Activated CD4-positive, alpha-beta memory T cell treated with anti-CD3 and anti-CD28 coated beads for 36 hours (primary cell): ENCODE data around the gene MIF. TPM values are rescaled to one million over a fixed set of nuclear protein-coding genes. Genes with fewer than 3 reads are reported as not detected.

Experiments used
- CTCF ChIA-PET: fragments of 350-600 bp; sonication (Branson Sonifier 250); formaldehyde crosslinking; loops from one replicate; lab custom pipeline; 2021; ENCODE audit warnings: antibody characterized with exemption, inconsistent platforms; lab: Charles Lee
- POLR2A ChIA-PET: fragments of 350-600 bp; sonication (Branson Sonifier 250); formaldehyde crosslinking; loops from one replicate; lab custom pipeline; 2021; ENCODE audit warnings: antibody characterized with exemption; lab: Charles Lee
- DNase-seq: peaks from one replicate; pipeline ENCODE4 v3.0.0-alpha.2; 2020
- H3K27ac Mint-ChIP-seq: one replicate; pipeline ENCODE4 v1.8.0; 2021; ENCODE audit warnings: mixed read lengths
- H3K27me3 Mint-ChIP-seq: one replicate; pipeline ENCODE4 v1.8.0; 2021; ENCODE audit warnings: mixed read lengths
- H3K36me3 Mint-ChIP-seq: one replicate; pipeline ENCODE4 v1.8.0; 2021; ENCODE audit warnings: mixed read lengths
- H3K4me1 Mint-ChIP-seq: one replicate; pipeline ENCODE4 v1.8.0; 2021; ENCODE audit warnings: low read depth, mixed read lengths
- H3K4me3 Mint-ChIP-seq: one replicate; pipeline ENCODE4 v1.8.0; 2021; ENCODE audit warnings: mild to moderate bottlenecking, mixed read lengths
- H3K9me3 Mint-ChIP-seq: one replicate; pipeline ENCODE4 v1.8.0; 2021; ENCODE audit warnings: mixed read lengths
- intact Hi-C: fragments of 100-400 bp; cut with micrococcal nuclease; formaldehyde crosslinking; loops from one replicate; pipeline ENCODE4 v1.15.1; 2023
- total RNA-seq, 2 experiments: library from RNA; stranded (reverse); gene quantifications; one replicate each; pipeline ENCODE4 v1.2.3, GENCODE V29; 2021

The MIF gene
- total RNA-seq, 2 experiments from 2014 or later: 1,215 to 1,240 TPM

GRCh38 chr22:23877566-23877965 lies 16.6 kb upstream of the MIF start:
- CTCF ChIA-PET: interaction anchor here (1.7 kb wide), 1 partner anchor 16 kb away, joined by 8 read pairs; the partner anchor contains the start of gene MIF
- DNase-seq: no peak
- no peaks in the 10 kb centered on the region for H3K9me3 Mint-ChIP-seq

GRCh38 chr22:23878219-23878618 lies 16.0 kb upstream of the MIF start:
- Mint-ChIP-seq H3K4me3 (no peak overlapping the region), H3K36me3 (peaks cover 3% of the 10 kb centered on the region), H3K27ac (no peak overlapping the region), H3K9me3 (no peaks in the 10 kb centered on the region), H3K4me1 (no peaks in the 10 kb centered on the region), H3K27me3 (no peaks in the 10 kb centered on the region)
- intact Hi-C loops: no loop called here
- no peak for DNase-seq
- ChIA-PET CTCF (no interaction called here), POLR2A (no interaction called here)

More at GRCh38 chr22:23877566-23877965, 16.6 kb upstream of the MIF start:
- intact Hi-C loops: no loop called here
- H3K27ac Mint-ChIP-seq: no peak overlapping the region
- no peaks in the 10 kb centered on the region for H3K27me3 Mint-ChIP-seq
- no peak overlapping the region for H3K4me3 Mint-ChIP-seq
- no peaks in the 10 kb centered on the region for H3K4me1 Mint-ChIP-seq
- POLR2A ChIA-PET: no interaction called here
- H3K36me3 Mint-ChIP-seq: peaks cover 3% of the 10 kb centered on the region

- Mint-ChIP-seq H3K27me3 (no peaks in the 10 kb centered on the region), H3K9me3 (no peaks in the 10 kb centered on the region), H3K36me3 (peaks cover 3% of the 10 kb centered on the region), H3K27ac (no peak overlapping the region), H3K4me3 (no peak overlapping the region), H3K4me1 (no peaks in the 10 kb centered on the region)
- intact Hi-C loops: no loop called here
- ChIA-PET CTCF (interaction anchor here (1.4 to 1.5 kb wide), 2 partner anchors 12 to 114 kb away, joined by 4 to 6 read pairs; partner anchors contain the start of gene MIF), POLR2A (no interaction called here)
- no peak for DNase-seq
These were observed 11.8 kb upstream of the MIF start for GRCh38 chr22:23882370-23882769.

GRCh38 chr22:23883658-23884057 lies 10.5 kb upstream of the MIF start:
- no peaks in the 10 kb centered on the region for H3K36me3 Mint-ChIP-seq
- ChIA-PET CTCF (interaction anchor here (2.4 kb wide), 1 partner anchor 10 kb away, joined by 10 read pairs; the partner anchor contains the start of gene MIF), POLR2A (no interaction called here)
- intact Hi-C loops: no loop called here
- H3K27me3 Mint-ChIP-seq: no peaks in the 10 kb centered on the region
- H3K4me1 Mint-ChIP-seq: no peaks in the 10 kb centered on the region
- H3K9me3 Mint-ChIP-seq: no peaks in the 10 kb centered on the region
- no peak overlapping the region for H3K27ac Mint-ChIP-seq
- H3K4me3 Mint-ChIP-seq: no peak overlapping the region
- DNase-seq: no peak

GRCh38 chr22:23884140-23884539 lies 10.0 kb upstream of the MIF start:
- no peaks in the 10 kb centered on the region for H3K4me1 Mint-ChIP-seq
- CTCF ChIA-PET: interaction anchor here (2.4 kb wide), 1 partner anchor 10 kb away, joined by 10 read pairs; the partner anchor contains the start of gene MIF
- H3K4me3 Mint-ChIP-seq: no peak overlapping the region
- H3K9me3 Mint-ChIP-seq: no peaks in the 10 kb centered on the region
- POLR2A ChIA-PET: no interaction called here
- intact Hi-C loops: no loop called here
- DNase-seq: no peak
- no peak overlapping the region for H3K27ac Mint-ChIP-seq
- no peaks in the 10 kb centered on the region for H3K36me3 Mint-ChIP-seq
- H3K27me3 Mint-ChIP-seq: no peaks in the 10 kb centered on the region

GRCh38 chr22:23888615-23889401 lies 5.4 kb upstream of the MIF start:
- Mint-ChIP-seq H3K27ac (no peak overlapping the region), H3K4me3 (no peak overlapping the region), H3K36me3 (no peaks in the 10 kb centered on the region), H3K27me3 (no peaks in the 10 kb centered on the region), H3K4me1 (peaks cover 8% of the 10 kb centered on the region), H3K9me3 (no peaks in the 10 kb centered on the region)
- POLR2A ChIA-PET: interaction anchor here (1.3 kb wide), 1 partner anchor 25 kb away, joined by 5 read pairs; no protein-coding TSS in a partner anchor
- intact Hi-C loops: no loop called here
- no peak for DNase-seq
- CTCF ChIA-PET: interaction anchor here (0.7 to 1.0 kb wide), 2 partner anchors 26 to 39 kb away, joined by 3 to 4 read pairs; no protein-coding TSS in a partner anchor

GRCh38 chr22:23889620-23890019 lies 4.6 kb upstream of the MIF start:
- Mint-ChIP-seq H3K4me1 (peaks cover 9% of the 10 kb centered on the region), H3K36me3 (peaks cover 3% of the 10 kb centered on the region), H3K27ac (no peak overlapping the region), H3K4me3 (no peak overlapping the region), H3K9me3 (no peaks in the 10 kb centered on the region), H3K27me3 (no peaks in the 10 kb centered on the region)
- ChIA-PET CTCF (interaction anchor here (0.8 kb wide), 1 partner anchor 32 kb away, joined by 4 read pairs; the partner anchor contains the start of gene SLC2A11), POLR2A (no interaction called here)
- DNase-seq: no peak
- intact Hi-C loops: loop anchor here (5.0 to 10.0 kb wide), 2 partner anchors 32 to 265 kb away; partner anchors contain the start of gene SLC2A11

GRCh38 chr22:23891726-23892125 lies 2.5 kb upstream of the MIF start:
- ChIA-PET CTCF (no interaction called here), POLR2A (no interaction called here)
- Mint-ChIP-seq H3K27ac (no peak overlapping the region), H3K27me3 (no peaks in the 10 kb centered on the region), H3K9me3 (no peaks in the 10 kb centered on the region), H3K4me1 (peaks cover 19% of the 10 kb centered on the region), H3K4me3 (no peak overlapping the region), H3K36me3 (peaks cover 20% of the 10 kb centered on the region)
- intact Hi-C loops: loop anchor here (5.0 to 10.0 kb wide), 2 partner anchors 34 to 263 kb away; partner anchors contain the start of gene SLC2A11
- no peak for DNase-seq

- ChIA-PET CTCF (no interaction called here), POLR2A (no interaction called here)
- no peaks in the 10 kb centered on the region for H3K27me3 Mint-ChIP-seq
- no peak overlapping the region for H3K27ac Mint-ChIP-seq
- no peak for DNase-seq
- no peaks in the 10 kb centered on the region for H3K9me3 Mint-ChIP-seq
- H3K4me3 Mint-ChIP-seq: no peak overlapping the region
- intact Hi-C loops: loop anchor here (5.0 to 10.0 kb wide), 2 partner anchors 35 to 263 kb away; partner anchors contain the start of gene SLC2A11
- H3K36me3 Mint-ChIP-seq: peaks cover 23% of the 10 kb centered on the region
- peaks cover 22% of the 10 kb centered on the region for H3K4me1 Mint-ChIP-seq
These were observed 2.1 kb upstream of the MIF start for GRCh38 chr22:23892130-23892529.

GRCh38 chr22:23892706-23893105 lies 1.5 kb upstream of the MIF start:
- Mint-ChIP-seq H3K4me3 (peak overlapping the region; percentile 0), H3K9me3 (no peaks in the 10 kb centered on the region), H3K4me1 (peaks cover 23% of the 10 kb centered on the region), H3K27ac (peak overlapping the region; percentile 14), H3K27me3 (no peaks in the 10 kb centered on the region), H3K36me3 (peaks cover 28% of the 10 kb centered on the region)
- ChIA-PET CTCF (interaction anchor here (1.4 to 2.5 kb wide), 2 partner anchors 11 to 35 kb away, joined by 5 to 45 read pairs; partner anchors contain the start of gene SLC2A11), POLR2A (interaction anchor here (2.3 kb wide), 1 partner anchor 21 kb away, joined by 56 read pairs; no protein-coding TSS in a partner anchor)
- intact Hi-C loops: loop anchor here (5.0 to 10.0 kb wide), 2 partner anchors 35 to 262 kb away; partner anchors contain the start of gene SLC2A11
- no peak for DNase-seq

- Mint-ChIP-seq H3K4me1 (peaks cover 23% of the 10 kb centered on the region), H3K27me3 (no peaks in the 10 kb centered on the region), H3K4me3 (peak overlapping the region; percentile 97), H3K36me3 (peaks cover 31% of the 10 kb centered on the region), H3K9me3 (no peaks in the 10 kb centered on the region), H3K27ac (peak overlapping the region; percentile 98)
- CTCF ChIA-PET: interaction anchor here (0.7 to 2.5 kb wide), 25 partner anchors 9 to 749 kb away, joined by 3 to 45 read pairs (median 5); partner anchors contain the start of genes CHCHD10 and SLC2A11
- POLR2A ChIA-PET: interaction anchor here (1.1 to 2.3 kb wide), 8 partner anchors 10 to 661 kb away, joined by 3 to 56 read pairs (median 4); partner anchors contain the start of genes CABIN1, GUCD1 and SLC2A11
- intact Hi-C loops: loop anchor here (5.0 to 10.0 kb wide), 2 partner anchors 36 to 261 kb away; partner anchors contain the start of gene SLC2A11
- DNase-seq: no peak
These were observed 850 bp upstream of the MIF start for GRCh38 chr22:23893121-23893944.
